Measurements from ENCODE around the gene FBXL15.

DNA sequence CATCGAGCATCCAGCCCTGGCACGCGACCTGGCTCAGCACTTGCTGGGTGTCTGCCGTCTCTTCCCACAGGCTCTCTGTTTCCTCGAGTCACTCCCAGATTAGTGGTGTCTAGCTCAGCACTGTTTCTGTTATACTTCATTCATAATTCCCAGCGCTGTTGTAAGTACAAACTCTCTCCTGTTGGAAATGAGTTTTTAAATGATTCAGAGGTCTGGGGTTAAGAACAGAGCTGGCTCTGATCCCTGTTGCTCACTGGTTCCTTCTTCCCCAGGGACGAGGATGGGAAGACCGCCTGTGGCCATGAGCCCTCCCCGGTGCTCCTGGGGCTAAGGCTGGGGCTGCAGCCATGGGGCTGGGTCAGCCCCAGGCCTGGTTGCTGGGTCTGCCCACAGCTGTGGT, 48.0 kb downstream of the FBXL15 start:
- TF ChIP-seq RAD21 (IDR thresholded peaks at IDR 0.05; ENCODE audit: low read depth), result no peak
- TF ChIP-seq ZBTB7A (IDR thresholded peaks at IDR 0.05; ENCODE audit: low read depth), result no peak
- TF ChIP-seq, protein P1, sequence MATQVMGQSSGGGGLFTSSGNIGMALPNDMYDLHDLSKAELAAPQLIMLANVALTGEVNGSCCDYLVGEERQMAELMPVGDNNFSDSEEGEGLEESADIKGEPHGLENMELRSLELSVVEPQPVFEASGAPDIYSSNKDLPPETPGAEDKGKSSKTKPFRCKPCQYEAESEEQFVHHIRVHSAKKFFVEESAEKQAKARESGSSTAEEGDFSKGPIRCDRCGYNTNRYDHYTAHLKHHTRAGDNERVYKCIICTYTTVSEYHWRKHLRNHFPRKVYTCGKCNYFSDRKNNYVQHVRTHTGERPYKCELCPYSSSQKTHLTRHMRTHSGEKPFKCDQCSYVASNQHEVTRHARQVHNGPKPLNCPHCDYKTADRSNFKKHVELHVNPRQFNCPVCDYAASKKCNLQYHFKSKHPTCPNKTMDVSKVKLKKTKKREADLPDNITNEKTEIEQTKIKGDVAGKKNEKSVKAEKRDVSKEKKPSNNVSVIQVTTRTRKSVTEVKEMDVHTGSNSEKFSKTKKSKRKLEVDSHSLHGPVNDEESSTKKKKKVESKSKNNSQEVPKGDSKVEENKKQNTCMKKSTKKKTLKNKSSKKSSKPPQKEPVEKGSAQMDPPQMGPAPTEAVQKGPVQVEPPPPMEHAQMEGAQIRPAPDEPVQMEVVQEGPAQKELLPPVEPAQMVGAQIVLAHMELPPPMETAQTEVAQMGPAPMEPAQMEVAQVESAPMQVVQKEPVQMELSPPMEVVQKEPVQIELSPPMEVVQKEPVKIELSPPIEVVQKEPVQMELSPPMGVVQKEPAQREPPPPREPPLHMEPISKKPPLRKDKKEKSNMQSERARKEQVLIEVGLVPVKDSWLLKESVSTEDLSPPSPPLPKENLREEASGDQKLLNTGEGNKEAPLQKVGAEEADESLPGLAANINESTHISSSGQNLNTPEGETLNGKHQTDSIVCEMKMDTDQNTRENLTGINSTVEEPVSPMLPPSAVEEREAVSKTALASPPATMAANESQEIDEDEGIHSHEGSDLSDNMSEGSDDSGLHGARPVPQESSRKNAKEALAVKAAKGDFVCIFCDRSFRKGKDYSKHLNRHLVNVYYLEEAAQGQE (IDR thresholded peaks at IDR 0.05; ENCODE audit: low read depth), result no peak
- TF ChIP-seq TAF1 (IDR thresholded peaks at IDR 0.05; ENCODE audit: low read depth), result no peak
- TF ChIP-seq CEBPB (IDR thresholded peaks at IDR 0.05), result no peak
- TF ChIP-seq NFIC (IDR thresholded peaks at IDR 0.05), result no peak
- no peak for TF ChIP-seq EP300 (IDR thresholded peaks at IDR 0.05; ENCODE audit: borderline replicate concordance)
- no peak for TF ChIP-seq FOXM1 (IDR thresholded peaks at IDR 0.05; ENCODE audit: borderline replicate concordance, low read depth)

All from Ishikawa (cell line).